NCI-H2029 (cell line): ENCODE data around the gene XPR1.

Experiments used
- DNase-seq: peaks from one replicate; lab custom pipeline; 2025; lab: John Stamatoyannopoulos, UW

The XPR1 gene

DNA sequence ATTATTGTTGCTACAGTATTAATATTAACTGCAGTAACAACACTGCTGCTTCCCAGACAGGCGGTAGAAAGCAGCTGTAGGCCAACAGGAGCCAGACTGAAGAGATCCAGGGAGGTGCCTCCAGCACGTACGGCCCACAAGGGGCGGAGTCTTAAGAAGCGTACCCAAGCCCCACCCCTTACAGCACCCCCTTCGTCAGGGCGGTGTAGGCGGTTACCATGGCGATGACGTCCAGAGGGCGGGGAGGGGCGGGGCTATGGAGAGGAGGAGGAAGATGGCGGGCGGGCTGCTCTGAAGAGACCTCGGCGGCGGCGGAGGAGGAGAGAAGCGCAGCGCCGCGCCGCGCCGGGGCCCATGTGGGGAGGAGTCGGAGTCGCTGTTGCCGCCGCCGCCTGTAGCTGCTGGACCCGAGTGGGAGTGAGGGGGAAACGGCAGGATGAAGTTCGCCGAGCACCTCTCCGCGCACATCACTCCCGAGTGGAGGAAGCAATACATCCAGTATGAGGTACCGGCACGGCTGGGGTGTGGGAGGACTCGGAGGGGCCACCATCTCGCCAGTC lies at the start of gene XPR1:
TSS of gene XPR1 (plus strand) at position 257 of the 560 bp plus-strand sequence. CDS start at position 437, 180 bp downstream.
- peak; percentile 97 for DNase-seq

GRCh38 chr1:180584869-180585268 lies 47.0 kb upstream of the XPR1 start:
- DNase-seq, result no peak

DNA sequence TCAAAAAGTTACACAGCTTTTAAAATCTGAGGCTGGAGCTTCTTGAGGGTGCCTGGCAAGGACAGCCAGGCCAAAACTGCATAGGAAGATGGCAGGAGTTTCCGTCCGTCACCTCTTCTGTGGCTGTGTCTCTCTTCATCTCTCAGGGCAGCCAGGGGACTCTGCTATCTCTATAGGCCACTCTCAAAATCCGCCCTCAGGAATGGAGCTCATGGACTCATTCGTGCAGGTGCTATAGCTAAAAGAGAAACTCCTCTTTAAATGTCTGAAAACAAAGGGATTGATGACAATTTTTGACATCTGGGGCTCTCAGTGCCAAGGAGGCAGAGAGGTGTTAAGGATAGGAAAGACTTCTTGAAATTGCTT lies 45.8 kb upstream of the XPR1 start:
- DNase-seq, result peak; percentile 60

DNA sequence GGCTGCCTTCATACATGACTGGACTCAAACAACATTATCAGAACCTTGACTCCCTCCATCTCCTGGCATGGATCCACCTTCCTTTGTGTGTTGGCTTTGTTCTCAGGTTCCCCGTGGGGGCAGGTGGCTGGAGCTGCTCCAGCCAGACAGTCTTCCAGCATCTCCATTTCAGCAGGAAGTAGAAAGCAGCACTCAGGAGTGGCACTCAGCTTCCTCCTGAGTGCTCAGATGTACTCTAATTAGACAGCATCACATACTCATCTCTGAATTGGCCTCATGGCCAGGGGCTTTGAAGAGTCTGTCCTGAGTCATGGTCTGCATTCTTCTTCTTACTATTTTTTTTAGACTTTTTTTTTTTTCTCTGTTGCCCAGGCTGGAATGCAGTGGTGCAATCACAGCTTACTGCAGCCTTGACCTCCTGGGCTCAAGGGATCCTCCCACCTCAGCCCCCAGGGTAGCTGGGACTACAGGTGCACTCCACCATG lies 45.1 kb upstream of the XPR1 start:
- peak; percentile 96 for DNase-seq

GRCh38 chr1:180588121-180588520 lies 43.7 kb upstream of the XPR1 start:
- no peak for DNase-seq

DNA sequence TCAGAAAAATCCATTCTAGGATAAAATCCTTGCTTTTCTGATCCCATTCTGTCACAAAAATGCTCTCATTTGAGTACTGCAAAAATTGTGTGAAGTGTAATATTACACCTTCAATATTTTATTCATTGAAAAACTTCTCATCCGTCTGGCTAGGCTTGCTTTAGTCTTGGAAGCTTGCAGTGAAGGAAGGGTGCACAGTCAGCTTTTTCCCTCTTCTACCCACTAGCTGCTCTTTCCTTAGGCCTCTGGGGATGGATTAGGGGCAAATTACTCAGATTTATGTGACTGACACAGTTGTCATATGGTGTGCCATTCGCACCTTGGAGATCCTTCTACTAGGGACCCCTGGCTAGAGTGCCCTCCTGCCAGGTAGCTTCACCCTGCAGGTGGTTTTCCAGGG lies 40.9 kb upstream of the XPR1 start:
- no peak for DNase-seq

GRCh38 chr1:180593382-180593781 lies 38.4 kb upstream of the XPR1 start:
- no peak for DNase-seq

GRCh38 chr1:180594723-180595122 lies 37.1 kb upstream of the XPR1 start:
- peak; percentile 65 for DNase-seq

GRCh38 chr1:180595966-180596365 lies 35.9 kb upstream of the XPR1 start:
- DNase-seq, result no peak

- no peak for DNase-seq
These were observed 34.3 kb upstream of the XPR1 start for GRCh38 chr1:180597520-180597919.

DNA sequence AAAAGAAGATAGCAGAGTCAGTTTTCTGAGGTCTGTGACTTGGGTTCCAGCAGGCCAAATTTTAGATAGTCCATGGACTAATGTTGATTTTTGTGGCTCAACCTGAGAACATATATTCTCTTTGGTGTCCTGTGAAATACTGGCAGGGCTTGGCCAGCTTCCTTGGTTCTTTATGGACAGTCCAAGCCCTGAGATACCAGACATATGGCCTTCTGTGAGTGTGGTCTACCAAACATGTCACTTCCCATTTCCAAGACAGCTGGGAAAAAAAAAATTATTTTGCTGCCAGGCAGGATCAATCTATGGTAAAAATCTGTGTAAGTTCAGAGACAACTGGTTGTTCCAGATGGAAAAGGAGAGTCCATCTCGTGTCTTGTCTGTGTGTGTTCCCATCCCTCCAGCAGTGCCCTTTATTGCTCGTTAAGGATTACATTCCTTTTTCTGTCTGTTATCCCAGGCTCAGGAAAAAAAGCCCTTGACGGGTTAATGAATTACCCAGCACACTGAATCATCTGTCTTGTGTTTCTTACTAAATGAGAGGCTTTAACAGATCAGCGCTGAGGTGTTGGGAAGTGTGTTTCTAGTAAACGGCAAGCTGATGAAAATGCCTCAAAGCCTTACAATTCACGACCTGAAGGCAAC lies 33.4 kb upstream of the XPR1 start:
- DNase-seq, result no peak

GRCh38 chr1:180600343-180600742 lies 31.5 kb upstream of the XPR1 start:
- DNase-seq, result no peak

GRCh38 chr1:180601512-180601911 lies 30.3 kb upstream of the XPR1 start:
- DNase-seq, result no peak

DNA sequence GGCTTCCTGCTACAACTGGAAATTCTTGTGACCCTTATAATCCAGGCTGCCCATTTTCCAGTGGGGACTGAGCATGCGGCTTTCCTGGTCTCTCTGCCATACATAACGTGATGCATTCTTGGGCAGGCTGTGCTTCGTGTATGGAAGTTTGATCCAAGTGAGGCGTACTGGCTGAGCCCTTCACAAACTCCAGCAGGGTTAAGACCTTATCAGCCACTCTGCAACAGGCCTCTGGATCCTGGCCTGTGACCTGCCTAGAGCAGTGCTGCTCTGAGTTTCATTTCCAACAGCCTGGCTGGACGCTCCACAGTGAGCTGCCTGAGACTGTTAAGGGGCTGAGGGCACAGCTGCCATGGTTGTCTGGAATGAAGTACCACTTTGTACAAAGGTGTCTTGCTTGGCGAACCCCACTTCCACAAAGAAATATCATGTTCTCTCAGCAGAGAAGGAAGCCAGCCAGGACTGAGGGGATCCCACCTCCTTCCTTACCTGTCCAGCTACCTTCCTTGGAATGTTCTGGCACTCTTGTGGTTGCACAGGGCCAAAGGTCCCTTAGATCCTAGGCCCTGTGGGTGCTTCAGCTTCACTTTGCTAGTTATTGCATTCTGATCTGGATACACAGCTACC lies 28.5 kb upstream of the XPR1 start:
- DNase-seq, result no peak

DNA sequence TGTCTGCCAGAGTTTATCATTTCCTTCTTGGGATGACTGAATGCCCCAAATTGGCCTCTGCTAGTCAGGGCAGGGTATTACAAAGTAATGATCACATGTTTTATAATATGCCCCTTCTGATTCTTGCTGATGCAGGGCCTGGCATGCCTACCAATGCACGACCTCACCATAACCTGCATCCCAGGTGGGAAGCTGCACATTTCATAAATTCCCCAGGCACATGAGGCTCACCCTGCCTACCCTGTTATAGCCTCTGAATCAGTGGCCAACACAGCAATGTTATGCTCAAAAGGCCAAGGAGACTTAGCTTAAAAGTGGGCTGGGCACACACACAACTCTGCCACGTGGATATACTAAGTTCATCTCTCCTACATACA lies 28.0 kb upstream of the XPR1 start:
- DNase-seq, result no peak

- DNase-seq, result no peak
These were observed 25.7 kb upstream of the XPR1 start for GRCh38 chr1:180606155-180606554.

GRCh38 chr1:180609643-180610555 lies 21.9 kb upstream of the XPR1 start:
- DNase-seq, result no peak

DNA sequence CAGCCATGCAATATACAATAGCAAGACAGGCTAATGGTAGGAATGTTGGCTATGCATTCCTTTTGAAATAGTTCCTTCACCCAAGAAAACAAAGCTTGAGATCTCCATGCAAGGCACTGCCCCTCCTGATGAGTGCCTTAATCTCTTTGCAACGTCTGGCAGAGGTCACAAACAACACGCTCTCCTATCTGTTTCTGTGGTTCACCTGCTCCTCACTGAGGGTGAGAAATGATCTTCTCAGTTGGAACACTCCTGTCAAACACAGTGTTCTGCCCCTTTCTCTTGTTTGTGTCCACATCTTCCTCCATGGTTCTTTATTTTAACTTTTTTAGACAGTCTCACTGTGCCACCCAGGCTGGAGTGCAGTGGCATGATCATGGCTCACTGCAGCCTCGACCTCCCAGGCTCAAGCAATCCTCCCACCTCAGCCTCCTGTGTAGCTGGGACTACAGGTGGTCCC lies 21.2 kb upstream of the XPR1 start:
- no peak for DNase-seq

DNA sequence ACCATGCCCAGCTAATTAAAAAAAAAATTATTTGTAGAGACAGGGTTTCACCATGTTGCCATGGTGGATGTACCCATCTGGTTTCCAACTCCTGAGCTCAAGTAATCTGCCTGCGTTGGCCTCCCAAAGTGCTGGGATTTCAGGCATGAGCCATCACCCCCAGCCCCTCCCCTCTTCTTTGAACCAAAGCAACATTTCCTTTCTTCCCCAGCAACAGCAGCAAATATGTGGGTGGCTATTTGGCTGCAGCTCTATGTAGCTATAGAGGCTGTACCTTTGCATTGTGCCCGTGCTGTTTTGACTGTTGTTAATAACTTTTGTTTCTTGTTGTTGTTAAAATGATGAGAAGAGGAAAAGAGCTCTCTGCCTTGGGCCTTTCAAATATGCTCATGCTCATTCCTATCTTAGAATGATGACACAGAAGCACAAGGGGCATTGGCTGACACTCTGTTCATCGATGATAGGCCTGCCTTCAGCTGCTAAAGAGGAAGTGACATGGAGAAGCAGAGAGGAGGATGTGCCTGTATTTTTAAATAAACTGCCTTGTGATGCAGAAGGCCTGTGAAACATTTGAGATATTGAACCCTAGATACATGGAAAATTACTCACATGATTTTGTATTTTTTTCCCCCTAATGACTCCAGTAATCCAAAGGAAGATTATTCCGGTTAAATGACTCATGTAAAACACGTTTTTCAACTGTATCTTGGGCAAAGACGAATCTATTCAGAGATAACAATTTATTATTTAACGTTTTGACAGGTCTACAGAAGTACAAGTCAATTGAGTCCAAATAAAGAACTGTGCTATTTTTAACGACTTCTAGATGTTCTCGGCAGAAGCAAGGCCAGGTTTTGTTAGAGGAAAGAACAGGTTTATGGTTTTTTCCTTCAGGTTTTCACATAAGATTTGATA lies 20.5 kb upstream of the XPR1 start:
- no peak for DNase-seq

GRCh38 chr1:180612632-180613031 lies 19.2 kb upstream of the XPR1 start:
- no peak for DNase-seq

DNA sequence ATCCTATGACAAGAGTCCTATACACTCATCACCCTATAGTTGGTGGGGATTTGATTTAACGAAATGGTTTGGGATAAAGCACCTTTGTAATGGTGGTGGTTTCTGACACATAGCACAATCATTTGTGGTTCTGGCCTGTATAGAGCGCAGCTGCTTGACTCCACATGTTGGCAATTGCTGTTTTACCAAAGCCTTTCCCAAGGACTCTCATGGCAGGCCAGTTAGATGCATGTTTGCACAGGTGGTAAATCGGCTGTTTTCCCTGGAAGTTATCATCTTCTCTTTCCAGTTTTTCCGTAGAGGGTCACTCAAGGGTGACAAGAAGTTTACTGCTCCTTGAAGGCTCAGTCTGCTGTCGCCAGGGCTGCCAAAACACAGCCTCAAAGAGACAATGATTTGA lies 17.1 kb upstream of the XPR1 start:
- DNase-seq, result peak; percentile 23
